Peyer's patch (tissue), 4 donors: Measurements from ENCODE around the gene PLEKHA7. TPM values are rescaled to one million over a fixed set of nuclear protein-coding genes. Genes with fewer than 3 reads are reported as not detected.

Source experiments
- DNase-seq, 3 donors: peaks; one replicate each; pipeline ENCODE4 v3.0.0-alpha.2; 2017 to 2019
- H3K27ac ChIP-seq, 4 donors: fragments of 200-600 bp; sonication (generic); one replicate each; pipeline ENCODE4 v1.5.1; 2016 to 2019
- H3K27me3 ChIP-seq, 2 donors: fragments of 200-600 bp; sonication (generic); one replicate each; pipeline ENCODE4 v1.5.1; 2019
- H3K36me3 ChIP-seq, 3 donors: fragments of 200-600 bp; sonication (generic); one replicate each; pipeline ENCODE4 v1.5.1; 2016 to 2019
- H3K4me1 ChIP-seq, 4 donors: fragments of 200-600 bp; sonication (generic); one replicate each; pipeline ENCODE4 v1.5.1; 2016 to 2019
- H3K4me3 ChIP-seq, 4 donors: fragments of 200-600 bp; sonication (generic); 1 replicate in 3 of 4; 2 replicates in 1 of 4; pipeline ENCODE4 v1.5.1; 2016 to 2019; ENCODE audit warnings: mild to moderate bottlenecking in 1 of 4
- H3K9me3 ChIP-seq, 4 donors: fragments of 200-600 bp; sonication (generic); one replicate each; pipeline ENCODE4 v1.5.1; 2016 to 2019; ENCODE audit warnings: mild to moderate bottlenecking in 1 of 4
- POLR2A ChIP-seq, 2 donors: fragments of 450-650 bp; IDR thresholded peaks; one replicate each; pipeline ENCODE4 v1.5.1; 2017; ENCODE audit warnings: antibody characterized with exemption in 2 of 2, mild to moderate bottlenecking in 2 of 2, moderate library complexity in 2 of 2
- total RNA-seq, 4 donors: library from RNA; depleted of rRNA; stranded (reverse); fragments of >200 nt; gene quantifications; one replicate each; pipeline ENCODE4 v1.1.0, GENCODE V29; 2016
- TF ChIP-seq, protein P1 (sequence below), 6 experiments: fragments of 450-650 bp in 4 of 6; fragments of 200-600 bp in 2 of 6; sonication (generic) in 1 of 6; IDR thresholded peaks; one replicate each; pipeline ENCODE4 v1.5.1; 2017 to 2019; ENCODE audit warnings: antibody characterized with exemption in 6 of 6, mild to moderate bottlenecking in 3 of 6, moderate library complexity in 1 of 6

PLEKHA7 gene
- total RNA-seq, 4 donors from 2014 or later, result 129 to 211 (median 176) TPM

DNA sequence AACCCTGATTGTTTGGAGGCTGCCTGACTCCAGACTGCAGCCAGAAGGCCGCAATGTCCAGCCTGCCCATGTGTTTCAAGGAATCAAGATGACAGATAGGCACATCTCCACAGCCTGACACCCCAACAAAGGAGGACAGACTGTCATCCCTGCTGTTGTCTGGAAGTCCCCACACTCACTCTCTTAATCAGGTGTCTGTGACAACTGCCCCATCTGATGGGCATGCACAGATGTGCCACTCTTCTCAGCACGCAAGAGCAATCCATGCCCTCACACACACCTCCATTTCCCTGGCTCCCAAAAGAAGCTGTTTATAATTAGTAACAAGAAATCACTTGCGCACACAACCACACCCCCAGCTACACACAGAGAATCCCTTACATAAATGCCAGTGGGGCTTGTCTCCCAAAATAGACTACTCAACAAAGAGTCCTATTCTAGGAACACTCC is 158.2 kb downstream of the PLEKHA7 start:
- no peaks in the 10 kb centered on the region for H3K9me3 ChIP-seq
- no peak for DNase-seq
- H3K4me1 ChIP-seq, result no peaks in the 10 kb centered on the region
- TF ChIP-seq, protein P1, sequence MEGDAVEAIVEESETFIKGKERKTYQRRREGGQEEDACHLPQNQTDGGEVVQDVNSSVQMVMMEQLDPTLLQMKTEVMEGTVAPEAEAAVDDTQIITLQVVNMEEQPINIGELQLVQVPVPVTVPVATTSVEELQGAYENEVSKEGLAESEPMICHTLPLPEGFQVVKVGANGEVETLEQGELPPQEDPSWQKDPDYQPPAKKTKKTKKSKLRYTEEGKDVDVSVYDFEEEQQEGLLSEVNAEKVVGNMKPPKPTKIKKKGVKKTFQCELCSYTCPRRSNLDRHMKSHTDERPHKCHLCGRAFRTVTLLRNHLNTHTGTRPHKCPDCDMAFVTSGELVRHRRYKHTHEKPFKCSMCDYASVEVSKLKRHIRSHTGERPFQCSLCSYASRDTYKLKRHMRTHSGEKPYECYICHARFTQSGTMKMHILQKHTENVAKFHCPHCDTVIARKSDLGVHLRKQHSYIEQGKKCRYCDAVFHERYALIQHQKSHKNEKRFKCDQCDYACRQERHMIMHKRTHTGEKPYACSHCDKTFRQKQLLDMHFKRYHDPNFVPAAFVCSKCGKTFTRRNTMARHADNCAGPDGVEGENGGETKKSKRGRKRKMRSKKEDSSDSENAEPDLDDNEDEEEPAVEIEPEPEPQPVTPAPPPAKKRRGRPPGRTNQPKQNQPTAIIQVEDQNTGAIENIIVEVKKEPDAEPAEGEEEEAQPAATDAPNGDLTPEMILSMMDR (IDR thresholded peaks at IDR 0.05), result no peak
- TF ChIP-seq POLR2A (IDR thresholded peaks at IDR 0.05), result no peak
- H3K36me3 ChIP-seq, result peaks cover 0 to 40% (median 0%) of the 10 kb centered on the region in 3 donors
- H3K4me3 ChIP-seq, result no peak overlapping the region
- H3K27me3 ChIP-seq, result no peaks in the 10 kb centered on the region
- no peak overlapping the region for H3K27ac ChIP-seq

DNA sequence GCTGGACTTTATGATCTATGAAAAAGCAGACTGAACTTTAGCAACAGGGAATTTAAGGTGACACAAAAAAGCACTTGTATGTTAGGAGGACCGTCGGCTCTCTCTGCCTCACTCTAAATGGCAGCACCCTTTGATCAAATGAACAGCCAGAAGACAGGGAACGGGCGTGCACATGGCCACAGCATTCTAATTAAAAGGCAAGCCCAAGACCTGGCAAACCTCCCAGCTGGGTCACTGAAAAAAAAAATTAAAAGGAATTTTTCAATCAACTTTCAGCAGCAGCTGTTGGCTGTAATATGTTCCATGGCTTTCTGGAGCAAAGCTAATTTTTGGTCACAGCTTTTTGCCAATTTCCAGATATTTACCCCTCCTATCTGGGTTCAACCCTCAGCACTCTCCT is 159.2 kb downstream of the PLEKHA7 start:
- Histone ChIP-seq H3K36me3 (peaks cover 0 to 46% (median 0%) of the 10 kb centered on the region in 3 donors), H3K27ac (no peak overlapping the region), H3K4me3 (no peak overlapping the region), H3K9me3 (no peaks in the 10 kb centered on the region), H3K27me3 (no peaks in the 10 kb centered on the region), H3K4me1 (no peaks in the 10 kb centered on the region)
- TF ChIP-seq POLR2A (IDR thresholded peaks at IDR 0.05), result no peak
- TF ChIP-seq, protein P1 (IDR thresholded peaks at IDR 0.05), result no peak
- DNase-seq, result no peak

DNA sequence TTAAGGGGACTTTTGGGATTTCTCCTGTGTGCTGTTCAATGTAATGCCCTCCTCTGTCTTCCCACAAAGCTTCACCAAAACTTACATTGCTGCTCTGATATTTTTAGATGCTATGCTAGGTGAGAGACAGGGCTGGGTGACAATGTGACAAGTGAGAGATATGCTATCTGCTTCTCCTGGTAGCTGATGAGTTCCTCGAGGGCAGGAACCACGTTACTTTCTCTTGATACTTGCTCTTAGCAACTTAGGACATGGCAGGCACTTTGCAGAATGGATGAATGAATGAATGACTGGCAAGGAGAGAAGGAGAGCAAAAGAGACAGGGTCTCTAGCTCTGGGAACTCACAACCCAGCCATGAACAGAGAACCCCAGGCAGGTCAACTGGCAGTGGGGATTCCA is 160.4 kb downstream of the PLEKHA7 start:
- H3K36me3 ChIP-seq, result peaks cover 0 to 51% (median 0%) of the 10 kb centered on the region in 3 donors
- no peak for DNase-seq
- no peaks in the 10 kb centered on the region for H3K27me3 ChIP-seq
- no peak overlapping the region for H3K4me3 ChIP-seq
- TF ChIP-seq, protein P1 (IDR thresholded peaks at IDR 0.05), result no peak
- TF ChIP-seq POLR2A (IDR thresholded peaks at IDR 0.05), result no peak
- no peak overlapping the region for H3K27ac ChIP-seq
- H3K9me3 ChIP-seq, result no peaks in the 10 kb centered on the region
- H3K4me1 ChIP-seq, result no peaks in the 10 kb centered on the region

DNA sequence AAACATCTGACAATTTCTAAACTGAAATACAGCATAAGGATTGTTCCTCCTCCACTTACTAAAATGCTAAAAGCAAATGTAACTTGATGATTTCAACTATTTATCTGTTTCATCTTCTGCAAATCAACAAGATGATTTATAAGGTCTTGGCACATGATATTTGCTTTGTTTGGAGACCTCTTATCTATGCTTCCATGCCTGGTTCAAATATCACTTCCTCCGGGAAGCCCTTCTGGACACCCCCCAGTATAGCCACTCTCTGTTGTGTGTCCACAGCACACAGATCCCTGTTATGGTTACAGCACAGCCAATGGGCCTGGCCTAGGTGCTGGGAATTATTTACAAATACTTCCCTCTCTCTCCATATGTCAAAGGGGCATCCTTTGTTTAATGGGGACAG is 160.9 kb downstream of the PLEKHA7 start:
- H3K27me3 ChIP-seq, result no peaks in the 10 kb centered on the region
- no peak for DNase-seq
- H3K9me3 ChIP-seq, result no peaks in the 10 kb centered on the region
- no peak overlapping the region for H3K27ac ChIP-seq
- no peak for TF ChIP-seq POLR2A (IDR thresholded peaks at IDR 0.05)
- TF ChIP-seq, protein P1 (IDR thresholded peaks at IDR 0.05), result no peak
- no peak overlapping the region for H3K4me3 ChIP-seq
- peaks cover 0 to 54% (median 0%) of the 10 kb centered on the region in 3 donors for H3K36me3 ChIP-seq
- no peaks in the 10 kb centered on the region for H3K4me1 ChIP-seq

DNA sequence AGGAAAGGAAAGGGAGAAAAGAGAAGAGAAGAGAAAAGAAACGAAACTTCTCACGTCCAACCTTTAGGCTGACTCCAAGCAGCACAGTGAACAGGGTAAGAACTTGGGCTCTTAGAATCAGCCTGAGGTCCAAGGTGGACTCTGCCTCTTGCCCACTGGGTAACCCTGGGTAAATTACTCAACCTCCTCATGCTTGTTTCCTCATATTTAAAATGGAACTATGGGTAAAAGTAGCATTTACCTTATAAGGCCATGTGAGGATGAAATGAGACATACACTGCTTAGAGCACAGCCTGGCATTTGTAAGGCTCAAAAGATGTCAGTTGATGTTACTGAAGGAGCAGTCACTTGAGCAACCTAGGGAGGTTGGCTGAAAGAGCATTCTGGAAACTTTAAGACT is 167.9 kb downstream of the PLEKHA7 start:
- H3K27me3 ChIP-seq, result no peaks in the 10 kb centered on the region
- no peaks in the 10 kb centered on the region for H3K9me3 ChIP-seq
- H3K4me1 ChIP-seq, result peaks cover 0 to 7% (median 0%) of the 10 kb centered on the region in 4 donors
- peaks cover 0 to 38% (median 0%) of the 10 kb centered on the region in 3 donors for H3K36me3 ChIP-seq
- no peak for DNase-seq
- no peak for TF ChIP-seq POLR2A (IDR thresholded peaks at IDR 0.05)
- TF ChIP-seq, protein P1 (IDR thresholded peaks at IDR 0.05), result no peak
- H3K27ac ChIP-seq, result no peak overlapping the region
- no peak overlapping the region for H3K4me3 ChIP-seq
